HG03521 (cell line): ENCODE results near the gene IMP3.

Experiments used
- ATAC-seq: cut with Tn5 transposase; IDR thresholded peaks from one replicate; pipeline ENCODE4 v1.9.1; 2021; ENCODE audit warnings: mild to moderate bottlenecking, moderate library complexity; ENCODE audit not compliant: unreplicated experiment

Gene IMP3

GRCh38 chr15:75673426-75674235 lies 33.6 kb upstream of the IMP3 start:
- ATAC-seq, result no peak

- ATAC-seq, result no peak
Observed at GRCh38 chr15:75672646-75673425, 32.8 kb upstream of the IMP3 start.

DNA sequence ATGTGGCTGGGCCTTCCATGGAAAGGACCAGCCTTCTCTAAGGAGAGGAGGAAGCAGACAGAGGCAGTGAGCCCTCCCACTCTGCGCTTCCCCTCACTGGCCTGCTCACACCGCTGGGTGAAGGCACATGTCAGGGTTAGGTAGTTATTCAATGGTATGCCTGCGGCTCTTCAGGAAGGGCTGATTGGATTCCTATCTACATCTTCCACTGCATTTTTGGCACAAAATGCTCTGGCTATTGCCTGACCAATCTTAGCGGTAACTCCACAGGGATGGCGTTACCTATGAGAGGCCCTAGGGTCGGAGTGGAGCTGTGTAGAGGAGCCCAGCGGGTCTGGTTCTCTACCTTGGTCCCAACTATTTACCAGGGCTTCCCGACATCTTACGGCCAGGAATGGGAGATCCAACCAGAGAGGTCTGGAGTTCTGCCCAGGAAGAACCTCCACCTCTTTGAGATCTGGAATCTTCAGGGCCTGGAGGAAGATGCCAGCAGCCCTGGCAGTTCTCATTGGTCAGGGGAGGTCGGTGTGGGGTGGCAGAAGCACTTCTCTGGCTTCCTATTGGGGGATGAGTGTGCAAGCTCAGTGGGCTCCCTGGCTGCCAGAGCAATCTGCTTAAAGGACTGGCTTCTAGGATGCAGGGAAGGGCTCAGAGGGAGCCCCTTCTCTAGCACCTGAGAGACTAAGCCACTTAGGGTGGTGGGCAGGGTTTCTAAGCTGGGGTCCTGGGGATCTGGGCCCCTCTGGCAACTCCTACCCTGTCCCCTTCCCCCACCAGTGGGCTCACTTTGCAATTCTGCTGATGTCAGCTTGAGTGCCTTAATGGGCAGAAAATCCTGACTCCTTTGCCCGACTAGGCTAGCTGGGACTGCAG lies 31.9 kb upstream of the IMP3 start:
- ATAC-seq, result no peak

GRCh38 chr15:75669879-75670212 lies 29.8 kb upstream of the IMP3 start:
- no peak for ATAC-seq

GRCh38 chr15:75669191-75669878 lies 29.3 kb upstream of the IMP3 start:
- no peak for ATAC-seq

GRCh38 chr15:75666823-75667501 lies 26.9 kb upstream of the IMP3 start:
- ATAC-seq, result no peak

GRCh38 chr15:75663931-75664421 lies 24.0 kb upstream of the IMP3 start:
- ATAC-seq, result no peak

- no peak for ATAC-seq
Observed at GRCh38 chr15:75662823-75663519, 22.9 kb upstream of the IMP3 start.

GRCh38 chr15:75661756-75662140 lies 21.7 kb upstream of the IMP3 start:
- ATAC-seq, result no peak

DNA sequence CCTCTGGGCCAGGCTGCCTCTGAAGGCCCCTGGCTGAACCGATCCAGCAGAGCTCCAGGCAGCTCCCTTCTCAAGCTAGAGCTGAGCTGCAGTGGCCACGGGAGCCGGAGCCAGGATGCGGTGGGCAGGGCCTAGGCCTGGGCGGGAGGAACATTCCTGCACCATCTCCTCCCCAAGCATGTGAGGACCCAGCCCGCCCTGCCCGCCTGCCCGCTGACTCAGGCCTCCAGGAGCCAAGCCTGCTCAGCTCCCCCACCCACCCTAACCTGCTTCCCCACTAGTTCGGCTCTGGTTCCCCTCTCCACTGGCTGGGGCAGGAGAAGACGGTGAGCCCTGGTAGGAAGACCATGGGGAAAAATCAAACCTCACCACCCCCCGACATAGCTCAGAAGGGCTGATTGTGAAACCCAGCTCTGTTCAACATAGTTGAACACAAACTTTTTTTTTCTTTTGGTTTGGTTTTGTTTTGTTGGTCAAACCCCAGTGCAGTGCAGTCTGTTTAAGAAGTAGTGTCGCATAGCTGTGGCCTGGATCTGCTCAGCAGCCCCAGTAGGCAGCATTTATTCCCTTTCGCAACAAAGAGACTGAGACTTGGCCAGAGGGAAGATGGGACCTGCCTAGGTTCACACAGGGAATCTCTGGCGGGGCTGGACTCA lies 21.2 kb upstream of the IMP3 start:
- no peak for ATAC-seq

- no peak for ATAC-seq
Observed at GRCh38 chr15:75659928-75660645, 20.1 kb upstream of the IMP3 start.

DNA sequence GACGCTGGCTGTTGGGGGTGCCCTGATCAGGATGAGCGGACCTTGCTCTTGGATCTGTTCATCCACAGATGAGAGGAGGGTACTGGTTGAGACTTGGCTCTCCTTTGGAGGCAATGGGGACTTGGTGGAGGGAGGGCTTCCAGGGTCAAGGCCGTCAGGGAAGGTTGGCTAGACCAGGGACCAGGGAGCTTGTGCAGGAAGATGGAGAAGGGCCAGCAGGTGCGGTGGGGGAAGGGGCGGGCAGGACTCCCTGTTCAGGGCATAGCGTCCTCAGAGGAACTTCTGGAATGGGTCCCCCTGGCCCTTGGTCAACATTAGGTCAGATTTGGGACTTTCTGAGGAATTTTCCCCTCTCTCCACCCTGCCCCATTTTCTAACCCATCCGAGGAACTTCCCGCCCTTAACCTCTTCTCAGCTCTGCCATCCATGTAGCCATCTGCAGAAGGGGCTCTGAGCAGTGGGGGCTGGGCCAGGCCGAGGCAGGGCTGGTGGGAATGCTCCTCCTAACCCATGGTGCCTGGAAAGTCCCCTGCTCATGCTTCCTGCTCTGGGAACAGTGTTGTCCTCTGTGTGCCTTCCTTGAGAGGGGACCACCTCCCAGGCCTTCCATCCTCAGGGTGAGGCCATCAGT lies 19.2 kb upstream of the IMP3 start:
- no peak for ATAC-seq

- no peak for ATAC-seq
Observed at GRCh38 chr15:75656813-75657212, 16.8 kb upstream of the IMP3 start.

GRCh38 chr15:75656331-75656730 lies 16.3 kb upstream of the IMP3 start:
- no peak for ATAC-seq

DNA sequence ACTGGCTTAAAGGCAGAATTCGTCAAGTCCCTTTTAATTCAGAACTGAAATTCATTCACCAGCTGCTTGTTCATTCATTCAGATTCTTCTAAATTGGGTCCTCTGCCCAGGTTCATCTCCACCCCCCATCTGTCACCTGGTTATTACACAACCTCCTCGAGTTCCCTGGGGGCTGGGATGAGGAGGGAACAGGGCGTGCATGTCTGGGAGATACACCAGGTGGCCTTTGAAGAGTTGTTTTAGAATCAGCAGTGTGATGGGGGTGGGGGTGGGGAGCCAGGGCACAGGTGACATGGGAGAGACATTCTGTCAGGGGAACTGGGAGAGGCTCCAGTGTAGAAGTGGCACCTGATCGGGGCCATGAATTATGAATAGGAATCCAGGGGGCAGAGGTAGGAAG lies 15.9 kb upstream of the IMP3 start:
- no peak for ATAC-seq

GRCh38 chr15:75654201-75654907 lies 14.3 kb upstream of the IMP3 start:
- ATAC-seq, result no peak

DNA sequence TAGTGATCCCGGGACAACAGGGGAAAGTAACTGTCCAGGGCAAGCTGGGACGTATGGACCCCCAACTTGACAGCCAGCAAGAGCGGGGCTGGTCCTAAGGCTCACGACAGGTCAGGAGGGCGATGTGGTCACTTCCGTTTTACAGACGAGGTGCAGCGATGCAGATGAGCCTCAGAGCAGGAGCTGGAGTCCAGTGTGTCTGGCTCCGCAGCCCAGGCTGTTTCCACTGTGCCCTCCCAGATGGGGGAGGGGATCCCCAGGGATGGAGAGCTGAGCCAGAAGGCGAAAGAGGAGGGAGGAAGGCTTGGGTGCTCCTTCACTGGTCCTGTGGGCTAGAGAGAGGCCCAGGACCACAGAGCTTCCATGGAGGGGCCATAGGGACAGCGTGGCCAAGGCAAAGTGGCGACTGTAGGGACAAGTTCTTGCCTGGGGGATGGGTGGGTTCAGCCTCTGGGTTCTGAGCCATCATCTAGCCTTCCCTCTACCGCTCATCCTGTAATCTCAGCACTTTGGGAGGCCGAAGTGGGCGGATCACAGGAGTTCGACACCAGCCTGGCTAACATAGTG lies 13.4 kb upstream of the IMP3 start:
- no peak for ATAC-seq
